ENCODE data around the gene GAB2.

The GAB2 gene

DNA sequence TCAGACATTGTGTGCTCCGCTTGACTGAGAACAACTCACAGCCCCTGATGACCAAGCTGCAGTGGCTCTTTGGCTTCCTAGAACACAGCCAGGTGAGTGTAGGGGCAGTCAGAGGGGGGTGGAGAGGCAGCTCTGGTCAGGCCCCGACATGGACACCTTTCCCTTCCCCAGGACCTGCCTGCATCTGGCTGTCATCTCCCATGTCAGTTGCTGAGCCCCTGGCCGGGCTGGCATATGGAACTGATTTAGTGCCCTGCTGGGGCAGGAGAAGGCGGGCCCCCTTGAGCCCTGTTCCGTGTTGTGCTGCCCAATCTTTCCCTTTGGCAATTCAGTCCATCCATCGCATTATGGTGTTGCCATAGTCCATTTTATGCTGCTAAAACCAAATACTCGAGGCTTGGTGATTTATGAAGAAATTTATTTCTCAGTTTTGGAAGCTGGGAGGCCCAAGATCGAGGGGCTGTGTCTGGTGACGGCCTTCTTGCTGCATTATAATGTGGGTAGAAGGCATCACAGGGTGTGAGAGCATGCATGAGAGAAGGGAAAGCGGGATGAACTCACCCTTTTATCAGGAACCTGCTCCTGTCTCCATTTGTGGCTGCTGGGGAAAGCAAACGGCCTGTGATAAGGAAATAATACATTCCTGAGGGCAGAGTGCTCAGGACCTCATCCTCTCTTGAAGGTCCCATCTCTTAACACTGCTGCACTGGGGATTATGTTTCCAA, 209.9 kb downstream of the GAB2 start:
- no peak for DNase-seq (ENCODE audit: low read depth in 2 of 2)

- no peak for DNase-seq (ENCODE audit: low read depth in 2 of 2)
Observed at GRCh38 chr11:78205691-78206090, 211.9 kb downstream of the GAB2 start.

- no peak for DNase-seq (ENCODE audit: low read depth in 2 of 2)
Observed at GRCh38 chr11:78205256-78205655, 212.4 kb downstream of the GAB2 start.

- peak in 1 of 2 donors; percentile 13 for DNase-seq (ENCODE audit: low read depth in 2 of 2)
Observed at GRCh38 chr11:78203184-78203583, 214.4 kb downstream of the GAB2 start.

- DNase-seq (ENCODE audit: low read depth in 2 of 2), result peak in 1 of 2 donors; percentile 13
Observed at GRCh38 chr11:78202733-78203167, 214.9 kb downstream of the GAB2 start.

DNA sequence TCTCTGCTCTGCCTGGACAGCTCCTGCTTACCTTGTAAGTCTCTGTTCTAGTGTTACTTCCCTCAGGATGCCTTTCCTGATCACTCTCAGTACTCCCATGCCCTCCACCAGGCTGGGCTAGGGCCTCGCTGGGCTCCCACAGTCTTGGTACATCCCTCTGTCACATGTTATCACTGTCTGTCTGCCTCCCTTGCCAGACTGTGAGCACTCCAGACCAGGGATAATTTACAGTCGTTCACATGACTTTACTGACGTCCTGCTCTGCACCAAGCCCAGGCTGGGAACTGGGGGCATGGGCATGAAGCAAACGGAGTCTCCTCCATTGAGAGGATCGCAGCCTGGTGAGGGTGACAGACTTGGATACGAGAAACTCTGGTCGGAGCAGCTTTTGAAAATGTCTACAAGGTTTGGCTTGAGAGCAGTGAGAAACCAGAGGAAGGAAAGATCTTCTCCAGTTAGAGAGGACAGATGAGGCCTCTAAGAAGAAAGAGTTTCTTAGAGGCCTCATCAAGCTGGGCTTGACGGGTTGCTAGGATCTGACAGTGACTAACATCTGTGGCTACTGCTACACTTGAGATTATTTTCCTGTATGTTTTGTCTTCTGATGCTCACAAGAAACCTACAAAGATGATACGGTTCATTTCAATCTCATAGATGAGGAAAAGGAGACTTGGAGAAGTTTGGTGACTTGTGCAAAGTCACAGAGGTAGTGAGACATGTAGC, 216.4 kb downstream of the GAB2 start:
- DNase-seq (ENCODE audit: low read depth in 2 of 2), result no peak

GRCh38 chr11:78200553-78200952, 217.1 kb downstream of the GAB2 start:
- DNase-seq (ENCODE audit: low read depth in 2 of 2), result no peak

DNA sequence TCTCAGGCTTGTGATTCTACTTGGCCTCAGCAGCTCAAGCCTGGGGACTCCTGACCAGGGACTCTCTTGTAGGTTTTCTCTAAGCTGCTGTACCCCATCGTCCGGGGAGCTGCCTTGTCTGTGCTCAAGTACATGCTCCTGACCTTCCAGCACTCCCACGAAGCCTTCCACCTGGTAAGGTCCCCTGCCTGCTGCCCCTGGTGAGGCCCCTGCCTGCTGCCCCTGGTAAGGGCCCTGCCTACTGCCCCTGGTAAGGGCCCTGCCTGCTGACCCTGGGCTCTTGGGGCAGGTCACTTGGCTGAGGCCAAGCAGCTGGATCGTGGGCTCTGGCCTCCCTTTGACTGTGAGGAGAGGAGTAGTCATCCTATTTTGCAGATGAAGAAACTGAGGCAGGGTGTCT, 217.6 kb downstream of the GAB2 start:
- no peak for DNase-seq (ENCODE audit: low read depth in 2 of 2)

DNA sequence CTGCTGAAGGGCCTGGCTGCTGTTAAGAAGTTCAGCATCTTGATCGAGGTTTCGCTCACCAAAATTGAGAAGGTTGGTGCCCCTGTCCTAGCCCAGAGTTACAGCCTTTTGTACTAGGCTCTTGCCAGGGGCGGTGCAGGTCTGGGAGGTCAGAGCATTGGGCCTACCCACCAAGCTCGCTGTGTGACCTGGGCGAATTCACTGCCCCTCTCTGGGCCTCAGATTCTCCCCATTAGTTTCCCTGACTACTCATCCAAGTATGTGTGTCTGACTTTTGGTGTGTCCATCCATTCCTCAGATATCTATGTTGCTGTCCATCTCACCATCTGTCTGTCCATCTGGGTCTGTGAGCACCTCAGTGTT, 218.0 kb downstream of the GAB2 start:
- no peak for DNase-seq (ENCODE audit: low read depth in 2 of 2)

DNA sequence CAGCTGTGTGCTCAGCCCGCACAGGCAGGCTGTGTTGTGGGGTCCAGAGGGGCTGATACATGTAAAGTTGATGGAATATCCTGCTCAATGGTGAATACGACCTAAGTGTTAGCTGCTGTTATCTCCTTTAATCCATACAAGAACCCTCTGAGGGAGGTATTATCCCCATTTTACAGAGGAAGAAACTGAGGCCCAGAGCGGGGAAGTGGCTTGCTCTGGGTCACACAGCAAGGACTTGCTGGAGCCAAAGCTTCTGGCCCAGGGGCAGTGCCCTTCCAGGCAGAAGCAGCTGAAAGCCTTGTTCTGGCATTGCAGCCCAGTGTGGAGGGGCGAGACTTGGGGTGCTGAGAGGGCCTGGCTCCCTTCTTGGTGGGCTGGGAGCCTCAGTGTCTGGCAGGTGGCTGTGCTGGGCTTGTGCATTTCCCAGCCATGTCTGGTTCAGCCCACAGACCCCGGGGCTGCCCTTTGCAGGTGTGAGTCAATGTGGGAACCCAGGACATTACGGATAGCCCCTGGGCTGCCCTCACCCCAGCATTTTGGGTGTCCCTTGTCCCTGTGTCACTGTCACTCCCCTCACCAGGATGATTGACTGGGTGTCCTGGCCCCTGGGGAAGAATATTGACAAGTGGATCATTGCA, 218.5 kb downstream of the GAB2 start:
- DNase-seq (ENCODE audit: low read depth in 2 of 2), result no peak

GRCh38 chr11:78197816-78198215, 219.8 kb downstream of the GAB2 start:
- no peak for DNase-seq (ENCODE audit: low read depth in 2 of 2)

- no peak for DNase-seq (ENCODE audit: low read depth in 2 of 2)
Observed at GRCh38 chr11:78196661-78197091, 220.9 kb downstream of the GAB2 start.

DNA sequence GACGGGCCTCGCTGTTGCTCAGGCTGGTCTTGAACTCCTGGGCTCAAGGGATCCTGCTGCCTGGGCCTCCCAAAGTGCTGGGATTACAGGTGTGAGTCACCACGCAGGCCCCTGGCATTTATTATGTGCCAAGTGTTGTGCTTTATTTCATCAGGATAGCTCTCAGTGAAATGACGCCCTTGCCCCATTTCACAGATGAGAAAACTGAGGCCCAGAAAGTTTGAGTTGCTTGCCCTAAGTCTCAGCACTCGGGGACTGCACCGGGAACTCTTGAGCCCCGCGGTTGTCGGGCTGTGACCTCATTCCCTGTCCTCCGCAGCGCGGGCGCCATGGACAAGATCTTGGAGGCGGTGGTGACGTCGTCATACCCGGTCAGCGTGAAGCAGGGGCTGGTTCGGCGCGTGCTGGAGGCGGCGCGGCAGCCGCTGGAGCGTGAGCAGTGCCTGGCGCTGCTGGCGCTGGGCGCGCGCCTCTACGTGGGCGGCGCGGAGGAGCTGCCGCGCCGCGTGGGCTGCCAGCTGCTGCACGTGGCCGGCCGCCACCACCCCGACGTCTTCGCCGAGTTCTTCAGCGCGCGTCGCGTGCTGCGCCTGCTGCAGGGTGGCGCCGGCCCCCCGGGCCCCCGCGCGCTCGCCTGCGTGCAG, 221.6 kb downstream of the GAB2 start:
- DNase-seq (ENCODE audit: low read depth in 2 of 2), result no peak

GRCh38 chr11:78194490-78194889, 223.1 kb downstream of the GAB2 start:
- no peak for DNase-seq (ENCODE audit: low read depth in 2 of 2)

GRCh38 chr11:78193806-78194205, 223.8 kb downstream of the GAB2 start:
- no peak for DNase-seq (ENCODE audit: low read depth in 2 of 2)

GRCh38 chr11:78192911-78193351, 224.7 kb downstream of the GAB2 start:
- no peak for DNase-seq (ENCODE audit: low read depth in 2 of 2)

DNA sequence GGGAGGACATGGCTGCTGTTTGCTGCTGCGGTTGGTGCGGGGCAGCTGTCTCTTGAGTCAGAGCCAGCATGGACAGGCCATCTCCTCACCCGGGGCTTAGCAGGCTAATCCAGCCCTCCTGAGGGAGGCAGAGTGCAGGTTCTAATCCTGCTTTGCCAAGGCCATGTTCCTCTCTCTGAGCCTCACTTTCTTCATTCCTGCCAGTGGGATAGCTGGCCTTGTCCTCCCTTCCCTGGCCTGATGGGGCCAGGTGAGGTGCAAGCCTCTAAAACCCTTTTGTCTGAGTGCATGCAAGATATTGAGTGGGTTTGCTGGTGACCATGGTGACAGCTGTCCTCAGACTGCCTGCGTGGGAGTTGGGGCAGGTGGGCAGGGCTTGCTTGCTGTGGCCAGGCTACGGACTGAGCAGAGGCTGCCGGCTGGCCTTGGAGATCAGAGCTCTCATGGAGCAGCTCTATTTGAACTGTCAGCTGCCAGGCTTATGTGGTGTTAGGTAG, 225.3 kb downstream of the GAB2 start:
- DNase-seq (ENCODE audit: low read depth in 2 of 2), result no peak

DNA sequence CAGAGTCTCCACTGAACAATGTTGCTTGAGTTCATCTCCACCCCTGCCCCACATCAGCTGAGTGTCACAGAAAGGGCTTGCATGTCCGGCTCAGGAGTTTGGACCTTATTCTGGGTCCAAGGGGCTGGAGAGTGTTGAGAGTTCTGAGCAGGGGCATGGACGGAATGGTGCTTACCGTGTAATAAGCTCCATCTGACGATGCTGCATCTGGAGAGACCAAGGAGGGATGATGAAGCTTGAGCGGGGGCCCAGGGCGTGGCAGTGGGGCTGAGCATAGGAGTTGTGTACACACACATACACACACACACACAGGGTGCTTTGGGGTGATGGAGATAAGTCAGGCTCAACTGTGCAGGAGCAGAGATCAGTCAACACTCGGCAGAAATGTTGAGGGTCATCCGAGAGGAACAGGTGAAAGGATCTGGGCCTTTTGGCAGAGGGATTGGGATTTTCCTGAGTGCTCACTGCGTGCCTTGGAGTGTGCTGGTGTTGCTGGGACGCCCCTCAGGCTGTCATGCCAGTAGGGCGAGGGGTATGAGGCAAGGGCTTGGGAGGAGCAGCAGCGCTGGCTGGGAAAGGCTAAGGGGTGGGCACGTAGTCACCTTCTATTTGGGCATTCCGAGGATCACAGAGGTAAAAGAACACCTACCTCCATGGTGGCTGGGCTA, 226.6 kb downstream of the GAB2 start:
- no peak for DNase-seq (ENCODE audit: low read depth in 2 of 2)

GRCh38 chr11:78190374-78190773, 227.2 kb downstream of the GAB2 start:
- no peak for DNase-seq (ENCODE audit: low read depth in 2 of 2)

- DNase-seq (ENCODE audit: low read depth in 2 of 2), result no peak
Observed at GRCh38 chr11:78189851-78190250, 227.8 kb downstream of the GAB2 start.

DNA sequence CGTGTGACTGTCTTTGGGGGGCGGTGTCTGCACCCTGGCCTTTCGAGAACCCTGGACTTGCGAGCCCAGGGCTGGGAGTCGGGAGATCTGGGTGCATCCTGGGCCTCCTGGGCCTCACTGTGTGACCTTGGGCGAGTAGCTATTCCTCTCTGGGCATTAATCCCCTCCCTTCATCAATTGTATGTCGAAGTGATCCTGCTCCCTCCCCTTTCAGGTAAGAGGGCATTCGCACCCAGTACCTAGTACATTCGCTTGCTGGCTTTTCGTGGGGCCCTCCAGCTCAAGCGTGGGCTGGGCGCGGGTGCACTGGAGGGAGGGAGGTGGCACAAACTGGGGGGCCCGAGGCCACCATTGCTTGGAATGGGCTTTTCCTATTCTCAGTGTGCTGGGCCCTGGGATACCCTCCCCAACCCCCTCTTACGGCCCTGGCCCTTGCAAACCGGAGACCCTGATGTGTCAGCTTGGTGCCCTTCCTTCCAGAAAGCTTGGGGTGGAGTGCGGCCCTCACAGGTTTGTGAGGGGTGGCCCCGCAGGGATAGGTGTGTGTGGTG, 228.4 kb downstream of the GAB2 start:
- DNase-seq (ENCODE audit: low read depth in 2 of 2), result no peak

Measured in stimulated activated CD8-positive, alpha-beta memory T cell treated with anti-CD3 and anti-CD28 coated beads, Interleukin-2, amount 100 ng/mL, for 1 hour (primary cell).